IMR-90 (cell line): ENCODE results near the gene JAKMIP2. TPM values are rescaled to one million over a fixed set of nuclear protein-coding genes. Genes with fewer than 3 reads are reported as not detected.

Experiments
- ATAC-seq: fragments of 200-7000 bp; cut with Tn5 transposase; 2 replicates; pipeline ENCODE4 v1.9.1; 2020; ENCODE audit warnings: low read depth, mild to moderate bottlenecking, moderate library complexity
- BruUV-seq: library from RNA; stranded (reverse); fragments of 400-500 nt; replicated peaks from 2 replicates; lab custom pipeline; 2021; lab: Mats Ljungman, UMichigan
- CTCF ChIA-PET: fragments of 300-600 bp; formaldehyde crosslinking; extraction: SDS; loops from one replicate; lab custom pipeline; 2021; ENCODE audit warnings: antibody characterized with exemption; lab: Yijun Ruan, JAX
- POLR2A ChIA-PET: fragments of 300-600 bp; sonication (Branson Sonifier 250); formaldehyde crosslinking; loops from one replicate; lab custom pipeline; 2022; ENCODE audit warnings: antibody characterized with exemption; ENCODE audit not compliant: unreplicated experiment; lab: Charles Lee
- DNase-seq: peaks from one replicate; pipeline ENCODE4 v3.0.0; 2013
- H2AFZ ChIP-seq: replicated peaks from 2 replicates; pipeline ENCODE3; 2013; ENCODE audit warnings: low read length, mild to moderate bottlenecking; ENCODE audit not compliant: poor library complexity
- H2AK5ac ChIP-seq: 2 replicates; pipeline ENCODE4 v1.6.1; 2013; ENCODE audit warnings: low read depth, low read length, inconsistent platforms
- H2AK9ac ChIP-seq: replicated peaks from 2 replicates; pipeline ENCODE3; 2013; ENCODE audit warnings: mild to moderate bottlenecking, low read depth, low read length, moderate library complexity; ENCODE audit not compliant: poor library complexity
- H2BK120ac ChIP-seq: 2 replicates; pipeline ENCODE4 v1.6.1; 2013; ENCODE audit warnings: low read depth, low read length, inconsistent platforms
- H2BK15ac ChIP-seq: 3 replicates; pipeline ENCODE4 v1.6.1; 2013; ENCODE audit warnings: low read depth, low read length, inconsistent platforms
- H2BK20ac ChIP-seq: 2 replicates; pipeline ENCODE4 v1.6.1; 2013; ENCODE audit warnings: low read depth, mild to moderate bottlenecking, inconsistent platforms, low read length, moderate library complexity
- H2BK5ac ChIP-seq: 2 replicates; pipeline ENCODE4 v1.6.1; 2013; ENCODE audit warnings: mild to moderate bottlenecking, low read depth, low read length, inconsistent platforms; ENCODE audit not compliant: poor library complexity, severe bottlenecking
- H3K14ac ChIP-seq: replicated peaks from 2 replicates; pipeline ENCODE4 v1.6.1; 2013; ENCODE audit warnings: low read depth, low read length, inconsistent platforms
- H3K18ac ChIP-seq: 2 replicates; pipeline ENCODE4 v1.6.1; 2013; ENCODE audit warnings: low read depth, low read length, control low read depth
- H3K23ac ChIP-seq: 2 replicates; pipeline ENCODE4 v1.6.1; 2013; ENCODE audit warnings: low read depth, low read length, inconsistent platforms
- H3K27ac ChIP-seq: 2 replicates; pipeline ENCODE4 v1.5.1; 2013; ENCODE audit warnings: mild to moderate bottlenecking, control low read depth, low read length; ENCODE audit not compliant: insufficient read depth
- H3K27me3 ChIP-seq: 2 replicates; pipeline ENCODE4 v1.6.1; 2013; ENCODE audit warnings: low read length; ENCODE audit not compliant: control insufficient read depth, insufficient read depth
- H3K36me3 ChIP-seq: 2 replicates; pipeline ENCODE4 v1.6.1; 2013; ENCODE audit warnings: low read length, mixed read lengths; ENCODE audit not compliant: control insufficient read depth, insufficient read depth
- H3K4ac ChIP-seq: 2 replicates; pipeline ENCODE4 v1.6.1; 2013; ENCODE audit warnings: low read depth, low read length, inconsistent platforms
- H3K4me1 ChIP-seq: 2 replicates; pipeline ENCODE4 v1.6.1; 2013; ENCODE audit warnings: low read length, mixed read lengths; ENCODE audit not compliant: control insufficient read depth, insufficient read depth
- H3K4me2 ChIP-seq: 2 replicates; pipeline ENCODE4 v1.6.1; 2013; ENCODE audit warnings: low read depth, mild to moderate bottlenecking, control low read depth, low read length, moderate library complexity
- H3K4me3 ChIP-seq: 2 replicates; pipeline ENCODE4 v1.5.1; 2013; ENCODE audit warnings: low read depth, mild to moderate bottlenecking, control low read depth, low read length, moderate library complexity; ENCODE audit not compliant: insufficient read depth
- H3K56ac ChIP-seq: 2 replicates; pipeline ENCODE4 v1.6.1; 2013; ENCODE audit warnings: low read length, inconsistent platforms; ENCODE audit not compliant: insufficient read depth; ENCODE audit errors: extremely low read depth
- H3K79me1 ChIP-seq, 2 experiments: 2 replicates each; pipeline ENCODE4 v1.6.1; 2013; ENCODE audit warnings: low read length in 2 of 2, inconsistent platforms in 1 of 2, low read depth in 1 of 2
- H3K9ac ChIP-seq: 2 replicates; pipeline ENCODE4 v1.6.1; 2013; ENCODE audit warnings: low read depth, low read length, control low read depth
- H3K9me1 ChIP-seq: 2 replicates; pipeline ENCODE4 v1.6.1; 2013; ENCODE audit warnings: low read length, inconsistent platforms; ENCODE audit not compliant: insufficient read depth
- H3K9me3 ChIP-seq: 2 replicates; pipeline ENCODE4 v1.6.1; 2013; ENCODE audit warnings: low read length; ENCODE audit not compliant: control insufficient read depth, insufficient read depth
- H4K20me1 ChIP-seq: 2 replicates; pipeline ENCODE4 v1.6.1; 2013; ENCODE audit warnings: low read length, inconsistent platforms; ENCODE audit not compliant: insufficient read depth
- H4K5ac ChIP-seq: 2 replicates; pipeline ENCODE4 v1.6.1; 2013; ENCODE audit warnings: mild to moderate bottlenecking, low read depth, low read length, control low read depth
- H4K8ac ChIP-seq, 2 experiments: 2 replicates each; pipeline ENCODE4 v1.6.1; 2013; ENCODE audit warnings: low read depth in 2 of 2, low read length in 2 of 2, control low read depth in 1 of 2, inconsistent platforms in 1 of 2
- H4K91ac ChIP-seq: 2 replicates; pipeline ENCODE4 v1.6.1; 2013; ENCODE audit warnings: low read depth, low read length, inconsistent platforms; ENCODE audit not compliant: insufficient read depth
- BHLHE40 ChIP-seq: fragments of 150-350 bp; IDR thresholded peaks from 2 replicates; pipeline ENCODE4 v1.6.1; 2016; ENCODE audit warnings: mild to moderate bottlenecking, low read depth, low read length
- CEBPB ChIP-seq: IDR thresholded peaks from 2 replicates; pipeline ENCODE4 v1.6.1; 2012; ENCODE audit warnings: low read depth, low read length, improper control_type of control experiment
- CHD1 ChIP-seq: IDR thresholded peaks from 2 replicates; pipeline ENCODE4 v1.6.1; 2012; ENCODE audit warnings: low read depth, low read length, improper control_type of control experiment
- ELK1 ChIP-seq: fragments of 150-350 bp; IDR thresholded peaks from 2 replicates; pipeline ENCODE4 v1.6.1; 2016; ENCODE audit warnings: low read depth, mild to moderate bottlenecking, low read length, moderate library complexity, borderline replicate concordance
- FOS ChIP-seq: fragments of 150-350 bp; IDR thresholded peaks from 2 replicates; pipeline ENCODE4 v1.6.1; 2016; ENCODE audit warnings: low read depth, low read length
- MAZ ChIP-seq: IDR thresholded peaks from 2 replicates; pipeline ENCODE4 v1.6.1; 2012; ENCODE audit warnings: low read depth, mild to moderate bottlenecking, low read length, improper control_type of control experiment, moderate library complexity, borderline replicate concordance
- NFE2L2 ChIP-seq: fragments of 150-350 bp; IDR thresholded peaks from 2 replicates; pipeline ENCODE4 v1.6.1; 2016; ENCODE audit warnings: low read depth, mild to moderate bottlenecking, low read length
- POLR2A ChIP-seq: IDR thresholded peaks from 2 replicates; pipeline ENCODE4 v1.6.1; 2012; ENCODE audit warnings: mild to moderate bottlenecking, low read depth, low read length
- RAD21 ChIP-seq: IDR thresholded peaks from 2 replicates; pipeline ENCODE4 v1.6.1; 2012; ENCODE audit warnings: low read length, improper control_type of control experiment
- RCOR1 ChIP-seq: IDR thresholded peaks from 2 replicates; pipeline ENCODE4 v1.6.1; 2012; ENCODE audit warnings: mild to moderate bottlenecking, low read length, improper control_type of control experiment; ENCODE audit not compliant: insufficient replicate concordance
- RFX5 ChIP-seq: IDR thresholded peaks from 2 replicates; pipeline ENCODE4 v1.8.0; 2012; ENCODE audit warnings: low read depth, mild to moderate bottlenecking, low read length, moderate library complexity
- USF2 ChIP-seq: fragments of 150-350 bp; IDR thresholded peaks from 2 replicates; pipeline ENCODE4 v1.6.1; 2017; ENCODE audit warnings: mild to moderate bottlenecking, antibody characterized with exemption, low read length, low read depth
- WGBS, 2 experiments: methylation state at CpG; one replicate each; pipeline versions ENCODE4 v1.1.5 to v1.1.7; 2013; ENCODE audit warnings: missing lambda C conversion rate in 2 of 2; ENCODE audit not compliant: insufficient read length in 1 of 2; ENCODE audit errors: extremely low coverage in 2 of 2; 5-methylcytosine and 5-hydroxymethylcytosine counted together
- dilution Hi-C: fragments of 300-500 bp; cut with HindIII; formaldehyde crosslinking; loops from one replicate; pipeline ENCODE4 v1.14.3; 2018; ENCODE audit warnings: low sequenced_read_pairs; ENCODE audit not compliant: unreplicated experiment
- in situ Hi-C: fragments of 300-500 bp; cut with MboI; formaldehyde crosslinking; loops from 3 replicates; pipeline ENCODE4 v1.14.3; 2019; ENCODE audit warnings: low sequenced_read_pairs, inconsistent platforms, mixed read lengths
- intact Hi-C: fragments of 100-400 bp; cut with micrococcal nuclease; formaldehyde crosslinking; loops from 2 replicates; pipeline ENCODE4 v1.10.0; 2022
- polyA plus RNA-seq, 3 experiments: library from polyadenylated mRNA; depleted of rRNA; stranded (reverse); fragments of >200 nt; gene quantifications; 2 replicates each; pipeline ENCODE4 v1.2.3, GENCODE V29; 2012; ENCODE audit warnings: low replicate concordance in 1 of 3
- total RNA-seq: library from RNA; depleted of rRNA; stranded (reverse); fragments of >200 nt; gene quantifications from 2 replicates; pipeline ENCODE4 v1.2.3, GENCODE V29; 2012
- TF ChIP-seq, protein P1 (sequence below): conservative IDR thresholded peaks from 2 replicates; pipeline ENCODE4 v1.5.1; 2012; ENCODE audit warnings: mild to moderate bottlenecking, low read depth, low read length, improper control_type of control experiment

Gene JAKMIP2
- total and polyA plus RNA-seq, 2 of the 4 experiments (the other 2 are of a cell fraction), result under 0.01 TPM; not detected in 1

GRCh38 chr5:147586832-147587231, 195.7 kb downstream of the JAKMIP2 start:
- no TSS peak for BruUV-seq
- intact Hi-C loops, result no loop called here
- H4K91ac ChIP-seq, result no peak overlapping the region

More at GRCh38 chr5:147586832-147587231, 195.7 kb downstream of the JAKMIP2 start:
- H2AK5ac ChIP-seq, result no peak overlapping the region
- no peak overlapping the region for H2BK20ac ChIP-seq
- H3K56ac ChIP-seq, result no peak overlapping the region
- H3K14ac ChIP-seq, result no peak overlapping the region
- DNase-seq, result no peak
- H3K9me3 ChIP-seq, result no peaks in the 10 kb centered on the region
- H3K4me3 ChIP-seq, result no peak overlapping the region
- no CpG with 5 or more reads among the region's 1 CpG for WGBS, 2 experiments
- no peaks in the 10 kb centered on the region for H3K4me1 ChIP-seq
- H3K27ac ChIP-seq, result no peak overlapping the region
- no peak overlapping the region for H4K8ac ChIP-seq
- no peak overlapping the region for H2AK9ac ChIP-seq
- ATAC-seq, result no peak
- TF ChIP-seq FOS, result no peak
- no peak for TF ChIP-seq MAZ
- TF ChIP-seq POLR2A, result no peak
- no peak for TF ChIP-seq ELK1
- TF ChIP-seq, protein P1, sequence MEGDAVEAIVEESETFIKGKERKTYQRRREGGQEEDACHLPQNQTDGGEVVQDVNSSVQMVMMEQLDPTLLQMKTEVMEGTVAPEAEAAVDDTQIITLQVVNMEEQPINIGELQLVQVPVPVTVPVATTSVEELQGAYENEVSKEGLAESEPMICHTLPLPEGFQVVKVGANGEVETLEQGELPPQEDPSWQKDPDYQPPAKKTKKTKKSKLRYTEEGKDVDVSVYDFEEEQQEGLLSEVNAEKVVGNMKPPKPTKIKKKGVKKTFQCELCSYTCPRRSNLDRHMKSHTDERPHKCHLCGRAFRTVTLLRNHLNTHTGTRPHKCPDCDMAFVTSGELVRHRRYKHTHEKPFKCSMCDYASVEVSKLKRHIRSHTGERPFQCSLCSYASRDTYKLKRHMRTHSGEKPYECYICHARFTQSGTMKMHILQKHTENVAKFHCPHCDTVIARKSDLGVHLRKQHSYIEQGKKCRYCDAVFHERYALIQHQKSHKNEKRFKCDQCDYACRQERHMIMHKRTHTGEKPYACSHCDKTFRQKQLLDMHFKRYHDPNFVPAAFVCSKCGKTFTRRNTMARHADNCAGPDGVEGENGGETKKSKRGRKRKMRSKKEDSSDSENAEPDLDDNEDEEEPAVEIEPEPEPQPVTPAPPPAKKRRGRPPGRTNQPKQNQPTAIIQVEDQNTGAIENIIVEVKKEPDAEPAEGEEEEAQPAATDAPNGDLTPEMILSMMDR, result no peak
- no peak for TF ChIP-seq RFX5
- TF ChIP-seq CHD1, result no peak
- TF ChIP-seq RAD21, result no peak
- TF ChIP-seq USF2, result no peak
- TF ChIP-seq NFE2L2, result no peak
- no peak for TF ChIP-seq BHLHE40
- TF ChIP-seq RCOR1, result no peak
- no peak for TF ChIP-seq CEBPB
- H2BK15ac ChIP-seq, result no peak overlapping the region
- no peak overlapping the region for H2BK5ac ChIP-seq
- no peak overlapping the region for H2BK120ac ChIP-seq
- no peak overlapping the region for H3K4ac ChIP-seq
- CTCF ChIA-PET, result interaction anchor here (1.7 kb wide), 1 partner anchor 9 kb away, joined by 9 read pairs; no protein-coding TSS in a partner anchor
- H3K18ac ChIP-seq, result no peak overlapping the region
- no peak overlapping the region for H2AFZ ChIP-seq
- no peak overlapping the region for H4K5ac ChIP-seq
- H3K27me3 ChIP-seq, result peaks cover 2% of the 10 kb centered on the region; the same call in 1 of the 2 replicates
- H3K23ac ChIP-seq, result no peak overlapping the region
- no peaks in the 10 kb centered on the region for H3K36me3 ChIP-seq
- H3K79me1 ChIP-seq, result no peaks in the 10 kb centered on the region
- no peaks in the 10 kb centered on the region for H4K20me1 ChIP-seq
- dilution Hi-C loops (no loop called here), in situ Hi-C loops (loop anchor here (10.0 to 25.0 kb wide), 2 partner anchors 362 to 1050 kb away; no protein-coding TSS in a partner anchor)
- POLR2A ChIA-PET, result interaction anchor here (0.6 kb wide), 1 partner anchor 195 kb away, joined by 6 read pairs; no protein-coding TSS in a partner anchor
- no peak overlapping the region for H3K4me2 ChIP-seq
- no peak overlapping the region for H3K9ac ChIP-seq
- H3K9me1 ChIP-seq, result no peaks in the 10 kb centered on the region
